Measurements from ENCODE around the gene PPTC7.

DNA sequence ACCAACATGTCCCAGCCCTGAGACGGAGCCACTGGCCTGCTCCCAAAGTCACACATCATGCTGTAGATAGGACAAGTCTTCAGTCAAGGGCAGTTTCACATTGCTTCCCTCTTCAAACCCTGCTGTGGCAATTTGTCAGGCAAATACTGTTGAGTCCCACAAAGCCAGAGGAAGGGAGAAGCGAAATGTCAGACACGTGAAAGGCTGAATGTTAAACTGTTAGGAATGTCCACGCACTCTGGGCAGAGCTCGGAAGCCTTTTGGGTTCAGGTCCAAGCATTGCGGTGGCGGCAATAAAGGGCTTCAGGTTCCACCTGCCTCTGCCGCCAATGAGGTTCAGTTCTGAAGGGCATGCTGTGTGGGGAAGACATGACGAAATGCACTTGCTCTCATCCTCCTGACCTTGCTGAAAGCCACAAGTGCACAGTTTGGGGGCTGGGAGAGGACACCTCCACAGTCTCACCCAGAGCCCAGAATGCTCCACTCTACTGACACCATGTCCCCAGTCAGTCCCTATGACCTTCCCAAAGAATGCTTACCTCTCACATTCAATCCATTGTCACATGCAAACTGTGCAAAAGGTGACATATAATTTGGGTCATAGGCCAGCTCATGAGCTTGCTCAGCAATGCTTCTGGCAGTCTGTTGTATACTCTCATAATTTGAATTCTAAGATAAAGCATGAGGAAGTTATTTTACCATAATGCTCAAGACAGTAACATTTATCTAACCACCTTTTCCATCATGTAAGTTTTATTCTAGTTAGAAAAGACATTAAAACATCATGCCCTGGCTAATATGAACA is 45.3 kb downstream of the PPTC7 start:
- TF ChIP-seq, protein P1, sequence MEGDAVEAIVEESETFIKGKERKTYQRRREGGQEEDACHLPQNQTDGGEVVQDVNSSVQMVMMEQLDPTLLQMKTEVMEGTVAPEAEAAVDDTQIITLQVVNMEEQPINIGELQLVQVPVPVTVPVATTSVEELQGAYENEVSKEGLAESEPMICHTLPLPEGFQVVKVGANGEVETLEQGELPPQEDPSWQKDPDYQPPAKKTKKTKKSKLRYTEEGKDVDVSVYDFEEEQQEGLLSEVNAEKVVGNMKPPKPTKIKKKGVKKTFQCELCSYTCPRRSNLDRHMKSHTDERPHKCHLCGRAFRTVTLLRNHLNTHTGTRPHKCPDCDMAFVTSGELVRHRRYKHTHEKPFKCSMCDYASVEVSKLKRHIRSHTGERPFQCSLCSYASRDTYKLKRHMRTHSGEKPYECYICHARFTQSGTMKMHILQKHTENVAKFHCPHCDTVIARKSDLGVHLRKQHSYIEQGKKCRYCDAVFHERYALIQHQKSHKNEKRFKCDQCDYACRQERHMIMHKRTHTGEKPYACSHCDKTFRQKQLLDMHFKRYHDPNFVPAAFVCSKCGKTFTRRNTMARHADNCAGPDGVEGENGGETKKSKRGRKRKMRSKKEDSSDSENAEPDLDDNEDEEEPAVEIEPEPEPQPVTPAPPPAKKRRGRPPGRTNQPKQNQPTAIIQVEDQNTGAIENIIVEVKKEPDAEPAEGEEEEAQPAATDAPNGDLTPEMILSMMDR (conservative IDR thresholded peaks at IDR 0.05 in 1 of 2, IDR thresholded peaks at IDR 0.05 in 1 of 2; ENCODE audit: low read depth in 1 of 2, low read length in 2 of 2), result no peak
- TF ChIP-seq EZH2 (IDR thresholded peaks at IDR 0.05; ENCODE audit: low read length, missing control alignments), result no peak

All from fibroblast of lung (primary cell).